ENCODE data around the gene ASCL4. TPM values are rescaled to one million over a fixed set of nuclear protein-coding genes. Genes with fewer than 3 reads are reported as not detected.
A peak's percentile ranks its signal among the peaks of the same experiment; 100 is the strongest.

The ASCL4 gene
- total RNA-seq, 2 experiments from 2014 or later, result not detected

- Mint-ChIP-seq H3K27ac (peak within 1 kb of the TSS; percentile 91), H3K4me1 (peaks cover 34% of the 10 kb centered on the region), H3K27me3 (peaks cover 4% of the 10 kb centered on the region), H3K9me3 (no peaks in the 10 kb centered on the region), H3K36me3 (ENCODE audit: low read depth) (peaks cover 28% of the 10 kb centered on the region), H3K4me3 (peak within 1 kb of the TSS; percentile 89)
- POLR2A ChIA-PET, result interaction anchor here (1.3 to 4.5 kb wide), 4 partner anchors 12 to 441 kb away, joined by 4 to 36 read pairs (median 6); partner anchors contain the start of gene PWP1
- CTCF ChIA-PET, result no interaction called here
- DNase-seq, result peak; percentile 93
These were observed 13.5 kb upstream of the ASCL4 start, which contains the start of gene PRDM4 for GRCh38 chr12:107760809-107761501. Gene PRDM4, minus strand, starts transcription at chr12:107761137. Its CDS starts 622 bp downstream, at chr12:107760515.

GRCh38 chr12:107761502-107761904, 13.0 kb upstream of the ASCL4 start:
- Mint-ChIP-seq H3K4me3 (peak overlapping the region; percentile 77), H3K27ac (peak overlapping the region; percentile 53), H3K4me1 (peaks cover 33% of the 10 kb centered on the region), H3K36me3 (ENCODE audit: low read depth) (peaks cover 24% of the 10 kb centered on the region), H3K27me3 (peaks cover 4% of the 10 kb centered on the region), H3K9me3 (no peaks in the 10 kb centered on the region)
- POLR2A ChIA-PET, result interaction anchor here (1.3 kb wide), 1 partner anchor 668 kb away, joined by 3 read pairs; the partner anchor contains the start of gene CRY1
- CTCF ChIA-PET, result no interaction called here
- no peak for DNase-seq

- H3K4me1 Mint-ChIP-seq, result peaks cover 23% of the 10 kb centered on the region
- CTCF ChIA-PET, result no interaction called here
- POLR2A ChIA-PET, result interaction anchor here (1.3 kb wide), 1 partner anchor 669 kb away, joined by 3 read pairs; the partner anchor contains the start of gene CRY1
- H3K4me3 Mint-ChIP-seq, result no peak overlapping the region
- no peaks in the 10 kb centered on the region for H3K9me3 Mint-ChIP-seq
- no peak overlapping the region for H3K27ac Mint-ChIP-seq
- peaks cover 15% of the 10 kb centered on the region for H3K36me3 Mint-ChIP-seq (ENCODE audit: low read depth)
- DNase-seq, result no peak
- peaks cover 9% of the 10 kb centered on the region for H3K27me3 Mint-ChIP-seq
These were observed 11.6 kb upstream of the ASCL4 start for GRCh38 chr12:107762874-107763273.

DNA sequence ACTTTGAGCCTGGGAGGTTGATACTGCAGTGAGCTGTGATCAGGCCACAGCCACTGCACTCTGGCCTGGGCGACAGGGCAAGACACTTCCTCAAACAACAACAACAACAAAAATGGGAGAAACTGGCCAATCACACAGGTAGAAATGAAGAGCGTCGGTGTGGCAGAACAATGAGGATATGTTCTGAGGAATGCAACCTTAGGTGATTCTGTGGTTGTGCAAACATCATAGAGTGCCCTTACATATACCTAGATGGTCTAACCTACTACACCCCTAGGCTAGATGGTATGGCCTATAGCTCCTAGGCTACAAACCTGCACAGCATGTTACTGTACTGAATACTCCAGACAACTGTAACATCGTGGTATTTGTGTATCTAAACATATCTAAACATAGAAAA, 9.9 kb upstream of the ASCL4 start:
- Mint-ChIP-seq H3K9me3 (no peaks in the 10 kb centered on the region), H3K36me3 (ENCODE audit: low read depth) (peaks cover 5% of the 10 kb centered on the region), H3K27ac (no peak overlapping the region), H3K4me1 (peaks cover 9% of the 10 kb centered on the region), H3K4me3 (no peak overlapping the region), H3K27me3 (peaks cover 9% of the 10 kb centered on the region)
- ChIA-PET CTCF (no interaction called here), POLR2A (no interaction called here)
- DNase-seq, result no peak

DNA sequence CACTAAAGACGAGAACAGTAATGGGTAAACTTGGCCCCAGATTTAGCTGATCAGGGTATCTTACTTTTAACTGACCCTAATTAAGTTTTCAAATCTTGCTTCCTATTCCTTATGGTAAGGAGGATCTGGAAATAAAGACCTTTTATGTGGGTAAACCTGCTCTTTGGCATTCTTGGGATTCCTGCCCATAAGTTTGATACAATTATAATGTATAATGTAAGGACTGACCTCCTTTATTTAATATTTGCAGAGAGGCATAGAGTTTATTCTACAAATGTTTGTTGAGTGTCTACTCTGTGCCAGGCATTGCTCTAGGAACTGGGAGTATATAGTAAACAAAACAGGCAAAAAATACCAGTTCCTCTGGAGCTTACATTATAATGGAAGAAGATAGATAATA, 9.2 kb upstream of the ASCL4 start:
- Mint-ChIP-seq H3K4me1 (peaks cover 6% of the 10 kb centered on the region), H3K27me3 (peaks cover 12% of the 10 kb centered on the region), H3K27ac (no peak overlapping the region), H3K9me3 (no peaks in the 10 kb centered on the region), H3K36me3 (ENCODE audit: low read depth) (peaks cover under 1% of the 10 kb centered on the region), H3K4me3 (no peak overlapping the region)
- ChIA-PET POLR2A (no interaction called here), CTCF (no interaction called here)
- no peak for DNase-seq

DNA sequence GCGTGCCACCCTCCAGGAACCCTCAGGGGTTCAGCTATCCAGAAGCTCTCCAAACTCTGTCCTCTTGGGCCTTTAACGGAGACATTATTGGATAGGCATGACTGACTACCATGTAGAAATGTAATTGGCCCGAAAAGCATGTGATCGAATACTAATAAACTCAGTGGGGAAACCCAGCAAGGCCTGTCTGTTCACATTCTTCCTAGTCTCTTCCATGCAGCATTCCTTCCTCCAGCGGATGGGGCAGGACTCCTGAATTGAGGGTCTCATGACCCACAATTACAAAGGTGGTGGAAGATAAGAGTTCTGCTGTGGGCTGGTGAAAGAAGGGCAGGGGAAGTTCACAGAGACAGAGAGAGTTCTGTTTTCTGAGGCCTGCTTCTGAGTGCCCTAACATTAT, 7.0 kb upstream of the ASCL4 start:
- Mint-ChIP-seq H3K27ac (no peak overlapping the region), H3K9me3 (no peaks in the 10 kb centered on the region), H3K36me3 (ENCODE audit: low read depth) (no peaks in the 10 kb centered on the region), H3K27me3 (peaks cover 21% of the 10 kb centered on the region), H3K4me1 (no peaks in the 10 kb centered on the region), H3K4me3 (no peak overlapping the region)
- CTCF ChIA-PET, result no interaction called here
- no peak for DNase-seq
- POLR2A ChIA-PET, result interaction anchor here (1.0 kb wide), 1 partner anchor 8 kb away, joined by 3 read pairs; no protein-coding TSS in a partner anchor

GRCh38 chr12:107775093-107775721, 703 bp downstream of the ASCL4 start:
- Mint-ChIP-seq H3K4me3 (no peak overlapping the region), H3K27me3 (peaks cover 69% of the 10 kb centered on the region), H3K36me3 (ENCODE audit: low read depth) (no peaks in the 10 kb centered on the region), H3K4me1 (peaks cover 19% of the 10 kb centered on the region), H3K9me3 (no peaks in the 10 kb centered on the region), H3K27ac (no peak overlapping the region)
- no peak for DNase-seq
- POLR2A ChIA-PET, result no interaction called here
- CTCF ChIA-PET, result no interaction called here

- CTCF ChIA-PET, result no interaction called here
- H3K36me3 Mint-ChIP-seq (ENCODE audit: low read depth), result no peaks in the 10 kb centered on the region
- H3K27me3 Mint-ChIP-seq, result peaks cover 68% of the 10 kb centered on the region
- no peak overlapping the region for H3K27ac Mint-ChIP-seq
- POLR2A ChIA-PET, result interaction anchor here (0.8 kb wide), 1 partner anchor 90 kb away, joined by 3 read pairs; no protein-coding TSS in a partner anchor
- H3K9me3 Mint-ChIP-seq, result no peaks in the 10 kb centered on the region
- no peak for DNase-seq
- no peak overlapping the region for H3K4me3 Mint-ChIP-seq
- H3K4me1 Mint-ChIP-seq, result peaks cover 19% of the 10 kb centered on the region
These were observed 1.7 kb downstream of the ASCL4 start for GRCh38 chr12:107776171-107776570.

DNA sequence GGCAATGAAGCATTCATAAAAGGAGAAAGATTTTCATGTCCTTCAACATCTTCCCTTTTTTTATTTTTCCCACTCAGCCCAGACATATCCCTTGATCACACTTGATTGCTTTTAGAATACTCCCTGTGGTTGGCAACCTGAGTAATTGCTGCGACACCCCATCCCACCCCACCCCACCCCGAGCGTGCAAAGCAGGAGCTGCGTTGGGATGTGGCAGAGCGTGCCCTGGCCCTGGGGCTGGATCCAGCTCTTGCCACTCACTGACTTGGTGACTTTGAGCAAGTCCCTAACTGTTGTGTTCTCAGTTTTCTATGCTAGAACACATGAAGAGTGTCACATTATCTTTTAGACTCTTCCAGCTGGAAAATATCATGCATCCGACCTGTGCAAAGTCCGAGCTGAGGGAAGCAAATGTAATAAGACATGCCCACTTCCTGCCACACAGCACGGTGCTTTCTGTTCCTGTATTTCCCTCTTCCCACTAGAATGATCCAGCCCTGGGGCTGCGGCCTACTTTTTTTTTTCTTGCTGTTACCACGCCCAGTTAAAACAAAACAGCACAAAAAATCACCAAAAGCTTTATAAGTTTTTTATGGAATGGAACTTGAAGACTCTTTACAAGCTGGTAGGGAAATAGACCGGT, 4.0 kb downstream of the ASCL4 start:
- H3K36me3 Mint-ChIP-seq (ENCODE audit: low read depth), result no peaks in the 10 kb centered on the region
- ChIA-PET CTCF (no interaction called here), POLR2A (no interaction called here)
- DNase-seq, result no peak
- peaks cover 62% of the 10 kb centered on the region for H3K27me3 Mint-ChIP-seq
- no peak overlapping the region for H3K4me3 Mint-ChIP-seq
- H3K9me3 Mint-ChIP-seq, result no peaks in the 10 kb centered on the region
- peaks cover 19% of the 10 kb centered on the region for H3K4me1 Mint-ChIP-seq
- no peak overlapping the region for H3K27ac Mint-ChIP-seq

DNA sequence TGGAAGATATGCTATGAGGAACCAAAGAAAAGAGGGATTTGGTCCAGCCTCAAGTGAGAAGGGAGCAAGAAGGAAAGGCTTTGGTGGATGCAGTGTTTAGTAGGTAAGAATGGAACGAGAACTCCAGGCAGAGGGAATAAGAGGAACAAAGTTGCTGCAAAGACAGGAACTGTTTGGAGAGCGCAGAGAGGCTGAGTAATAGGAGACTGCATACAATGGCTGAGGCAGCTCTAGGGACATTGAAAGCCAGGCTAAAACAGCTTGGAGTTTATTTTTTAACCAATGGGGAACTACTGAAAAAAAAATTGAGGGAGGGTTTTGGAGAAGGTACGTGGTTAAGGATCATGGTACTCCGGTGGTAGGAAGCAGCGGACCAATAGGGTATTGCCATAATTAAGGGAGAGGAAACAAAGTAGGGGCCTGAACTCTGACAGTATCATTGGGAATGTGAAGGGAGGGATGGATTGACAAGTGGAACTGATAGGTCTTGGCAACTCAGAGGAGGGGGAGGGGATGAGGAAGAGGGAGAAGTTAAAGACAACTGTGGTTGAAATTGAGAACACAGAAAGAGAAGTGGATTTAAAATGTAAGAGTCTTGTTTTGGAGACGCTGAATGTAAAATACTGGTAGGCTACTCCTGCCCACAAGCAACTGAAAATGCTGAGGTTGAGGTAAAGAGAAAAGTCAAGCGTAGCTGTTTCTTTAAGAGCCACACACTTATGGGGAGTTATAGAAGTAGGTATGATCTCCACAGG, 4.8 kb downstream of the ASCL4 start:
- H3K27ac Mint-ChIP-seq, result no peak overlapping the region
- DNase-seq, result no peak
- no peak overlapping the region for H3K4me3 Mint-ChIP-seq
- POLR2A ChIA-PET, result no interaction called here
- H3K9me3 Mint-ChIP-seq, result no peaks in the 10 kb centered on the region
- no peaks in the 10 kb centered on the region for H3K36me3 Mint-ChIP-seq (ENCODE audit: low read depth)
- CTCF ChIA-PET, result no interaction called here
- H3K27me3 Mint-ChIP-seq, result peaks cover 59% of the 10 kb centered on the region
- H3K4me1 Mint-ChIP-seq, result peaks cover 20% of the 10 kb centered on the region

DNA sequence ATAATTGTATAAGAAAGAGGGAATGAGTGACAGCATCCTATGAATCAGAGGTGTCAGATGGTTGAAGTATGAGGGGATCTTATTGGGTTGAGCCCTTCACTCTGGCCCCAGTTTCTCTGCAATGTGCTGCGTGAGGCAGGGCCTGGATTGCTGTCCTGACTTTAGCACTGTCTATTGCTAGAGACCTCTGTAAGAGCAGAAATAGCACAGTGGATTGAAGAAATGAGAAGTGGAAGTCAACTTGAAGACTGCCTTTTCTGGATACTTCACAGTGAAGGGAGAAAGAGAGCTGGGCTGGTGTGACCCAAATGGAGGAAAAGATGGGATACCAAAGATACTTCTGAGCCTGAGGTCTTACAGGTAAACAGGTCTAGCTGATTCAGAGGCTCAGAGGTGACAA, 5.8 kb downstream of the ASCL4 start:
- no peak for DNase-seq
- H3K36me3 Mint-ChIP-seq (ENCODE audit: low read depth), result no peaks in the 10 kb centered on the region
- no peak overlapping the region for H3K27ac Mint-ChIP-seq
- H3K4me1 Mint-ChIP-seq, result peaks cover 12% of the 10 kb centered on the region
- H3K4me3 Mint-ChIP-seq, result no peak overlapping the region
- ChIA-PET POLR2A (no interaction called here), CTCF (no interaction called here)
- peaks cover 50% of the 10 kb centered on the region for H3K27me3 Mint-ChIP-seq
- no peaks in the 10 kb centered on the region for H3K9me3 Mint-ChIP-seq

DNA sequence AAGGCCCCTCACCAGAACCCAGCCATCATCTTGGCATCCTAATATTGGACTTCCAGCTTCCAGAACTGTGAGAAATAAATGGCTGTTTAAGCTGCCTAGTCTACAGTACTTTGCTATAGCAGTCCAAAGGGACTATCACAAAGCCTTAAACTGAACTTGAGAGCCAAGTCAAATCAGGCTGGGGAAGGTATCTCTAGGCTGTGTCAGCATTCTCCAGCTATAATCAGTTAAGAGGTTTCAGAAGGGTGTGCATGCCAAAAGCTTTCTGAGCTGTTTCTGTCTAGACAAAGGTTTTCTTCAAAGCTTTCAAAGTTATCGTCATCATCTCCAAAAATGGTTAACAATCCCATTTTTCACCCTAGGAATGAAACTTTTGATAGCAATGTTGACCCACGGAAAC, 7.6 kb downstream of the ASCL4 start:
- H3K36me3 Mint-ChIP-seq (ENCODE audit: low read depth), result no peaks in the 10 kb centered on the region
- H3K4me3 Mint-ChIP-seq, result no peak overlapping the region
- no peak overlapping the region for H3K27ac Mint-ChIP-seq
- H3K4me1 Mint-ChIP-seq, result peaks cover 9% of the 10 kb centered on the region
- H3K27me3 Mint-ChIP-seq, result peaks cover 36% of the 10 kb centered on the region
- ChIA-PET CTCF (interaction anchor here (1.6 kb wide), 1 partner anchor 130 kb away, joined by 3 read pairs; no protein-coding TSS in a partner anchor), POLR2A (no interaction called here)
- no peaks in the 10 kb centered on the region for H3K9me3 Mint-ChIP-seq
- no peak for DNase-seq

Data from activated CD4-positive, alpha-beta memory T cell treated with anti-CD3 and anti-CD28 coated beads, Interleukin-2, amount 10 ng/mL, durations not matched to agents 7 days and 5 days (primary cell).